OCI-LY1 (cell line): ENCODE measurements around the gene RBBP6.

ENCODE experiments used
- CTCF ChIP-seq: fragments of 200-600 bp; sonication (generic), shearing (Covaris generic); IDR thresholded peaks from 2 replicates; pipeline ENCODE4 v1.5.1; 2017; ENCODE audit warnings: mild to moderate bottlenecking, antibody characterized with exemption, low read length, moderate library complexity, mixed read lengths
- EZH2 ChIP-seq: fragments of 200-600 bp; sonication (generic), shearing (Covaris generic); IDR thresholded peaks from 2 replicates; pipeline ENCODE4 v1.8.0; 2017; ENCODE audit warnings: borderline replicate concordance, mixed run types, mild to moderate bottlenecking, antibody characterized with exemption, low read length, moderate library complexity, mixed read lengths

- TF ChIP-seq CTCF (no peak), EZH2 (no peak)
Measured at GRCh38 chr16:24525970-24526559, 13.3 kb upstream of the RBBP6 start.
